ENCODE measurements around the gene B3GNT9. TPM values are rescaled to one million over a fixed set of nuclear protein-coding genes. Genes with fewer than 3 reads are reported as not detected.

Gene B3GNT9
- total RNA-seq, 1 donor from 2014 or later = 44.1 TPM

GRCh38 chr16:67173323-67173722, 22.5 kb upstream of the B3GNT9 start:
- DNase-seq (ENCODE audit: extremely low spot score, unreplicated experiment) = no peak
- Mint-ChIP-seq H3K27ac (ENCODE audit: unreplicated experiment) (peak overlapping the region; percentile 94), H3K4me3 (ENCODE audit: unreplicated experiment) (peak overlapping the region; percentile 86), H3K27me3 (ENCODE audit: unreplicated experiment) (no peaks in the 10 kb centered on the region), H3K36me3 (ENCODE audit: unreplicated experiment) (no peaks in the 10 kb centered on the region), H3K4me1 (ENCODE audit: unreplicated experiment) (peaks cover 40% of the 10 kb centered on the region), H3K9me3 (ENCODE audit: unreplicated experiment) (no peaks in the 10 kb centered on the region)
- TF ChIP-seq CTCF (IDR thresholded peaks at IDR 0.05) = no peak

GRCh38 chr16:67170949-67171649, 20.3 kb upstream of the B3GNT9 start:
- H3K27me3 Mint-ChIP-seq (ENCODE audit: unreplicated experiment) = peaks cover 10% of the 10 kb centered on the region
- no peak for TF ChIP-seq CTCF (IDR thresholded peaks at IDR 0.05)
- peak overlapping the region; percentile 91 for H3K27ac Mint-ChIP-seq (ENCODE audit: unreplicated experiment)

GRCh38 chr16:67170168-67170948, 19.6 kb upstream of the B3GNT9 start, which contains the start of gene NOL3:
Gene NOL3, plus strand, starts transcription at chr16:67170538.
- H3K36me3 Mint-ChIP-seq (ENCODE audit: unreplicated experiment) = no peaks in the 10 kb centered on the region
- no peak for TF ChIP-seq CTCF (IDR thresholded peaks at IDR 0.05)
- DNase-seq (ENCODE audit: extremely low spot score, unreplicated experiment) = peak; percentile 91
- H3K27me3 Mint-ChIP-seq (ENCODE audit: unreplicated experiment) = peaks cover 11% of the 10 kb centered on the region
- H3K27ac Mint-ChIP-seq (ENCODE audit: unreplicated experiment) = peak within 1 kb of the TSS; percentile 91
- peaks cover 38% of the 10 kb centered on the region for H3K4me1 Mint-ChIP-seq (ENCODE audit: unreplicated experiment)
- H3K4me3 Mint-ChIP-seq (ENCODE audit: unreplicated experiment) = peak within 1 kb of the TSS; percentile 77
- no peaks in the 10 kb centered on the region for H3K9me3 Mint-ChIP-seq (ENCODE audit: unreplicated experiment)

More at GRCh38 chr16:67170949-67171649, 20.3 kb upstream of the B3GNT9 start:
- H3K9me3 Mint-ChIP-seq (ENCODE audit: unreplicated experiment) = no peaks in the 10 kb centered on the region
- peaks cover 37% of the 10 kb centered on the region for H3K4me1 Mint-ChIP-seq (ENCODE audit: unreplicated experiment)
- H3K36me3 Mint-ChIP-seq (ENCODE audit: unreplicated experiment) = no peaks in the 10 kb centered on the region
- H3K4me3 Mint-ChIP-seq (ENCODE audit: unreplicated experiment) = peak overlapping the region; percentile 77
- DNase-seq (ENCODE audit: extremely low spot score, unreplicated experiment) = no peak

- H3K27ac Mint-ChIP-seq (ENCODE audit: unreplicated experiment) = peak overlapping the region; percentile 86
- peaks cover 43% of the 10 kb centered on the region for H3K4me1 Mint-ChIP-seq (ENCODE audit: unreplicated experiment)
- peak overlapping the region; percentile 77 for H3K4me3 Mint-ChIP-seq (ENCODE audit: unreplicated experiment)
- H3K9me3 Mint-ChIP-seq (ENCODE audit: unreplicated experiment) = no peaks in the 10 kb centered on the region
- peaks cover 16% of the 10 kb centered on the region for H3K27me3 Mint-ChIP-seq (ENCODE audit: unreplicated experiment)
- no peaks in the 10 kb centered on the region for H3K36me3 Mint-ChIP-seq (ENCODE audit: unreplicated experiment)
- DNase-seq (ENCODE audit: extremely low spot score, unreplicated experiment) = no peak
- TF ChIP-seq CTCF (IDR thresholded peaks at IDR 0.05) = peak; percentile 70
These were observed 18.9 kb upstream of the B3GNT9 start for GRCh38 chr16:67169642-67170167.

GRCh38 chr16:67169011-67169451, 18.2 kb upstream of the B3GNT9 start:
- Mint-ChIP-seq H3K27ac (ENCODE audit: unreplicated experiment) (no peak overlapping the region), H3K4me1 (ENCODE audit: unreplicated experiment) (peaks cover 47% of the 10 kb centered on the region), H3K9me3 (ENCODE audit: unreplicated experiment) (no peaks in the 10 kb centered on the region), H3K27me3 (ENCODE audit: unreplicated experiment) (peaks cover 20% of the 10 kb centered on the region), H3K36me3 (ENCODE audit: unreplicated experiment) (no peaks in the 10 kb centered on the region), H3K4me3 (ENCODE audit: unreplicated experiment) (no peak overlapping the region)
- DNase-seq (ENCODE audit: extremely low spot score, unreplicated experiment) = no peak
- no peak for TF ChIP-seq CTCF (IDR thresholded peaks at IDR 0.05)
